Heart right ventricle (tissue), 16 donors: ENCODE measurements around the gene MTUS2. TPM values are rescaled to one million over a fixed set of nuclear protein-coding genes. Genes with fewer than 3 reads are reported as not detected.
A peak's percentile ranks its signal among the peaks of the same experiment; 100 is the strongest.

Experiments
- ATAC-seq, 8 donors: fragments of 200-7000 bp; cut with Tn5 transposase; one replicate each; pipeline ENCODE4 v1.9.1; 2020; ENCODE audit warnings: mild to moderate bottlenecking in 8 of 8, moderate library complexity in 8 of 8, moderate number of reproducible peaks in 1 of 8
- DNase-seq, 2 donors: peaks; one replicate each; pipeline ENCODE4 v3.0.0-alpha.2; 2020
- H3K27ac ChIP-seq, 10 donors: fragments of 200-600 bp; sonication (generic) in 2 of 10; one replicate each; pipeline versions ENCODE4 v1.5.0 to v1.8.0; 2020 to 2022; ENCODE audit warnings: mild to moderate bottlenecking in 3 of 10
- H3K27me3 ChIP-seq, 7 donors: fragments of 200-600 bp; one replicate each; pipeline ENCODE4 v1.8.0; 2021 to 2022; ENCODE audit warnings: mild to moderate bottlenecking in 2 of 7
- H3K36me3 ChIP-seq, 9 donors: fragments of 200-600 bp; sonication (generic) in 1 of 9; one replicate each; pipeline versions ENCODE4 v1.5.0 to v1.8.0; 2020 to 2022; ENCODE audit warnings: mild to moderate bottlenecking in 2 of 9
- H3K4me1 ChIP-seq, 9 donors: fragments of 200-600 bp; sonication (generic) in 1 of 9; one replicate each; pipeline versions ENCODE4 v1.5.0 to v1.8.0; 2020 to 2022; ENCODE audit warnings: mild to moderate bottlenecking in 4 of 9
- H3K4me3 ChIP-seq, 10 donors: fragments of 200-600 bp; sonication (generic) in 2 of 10; one replicate each; pipeline versions ENCODE4 v1.5.0 to v1.8.0; 2020 to 2022; ENCODE audit warnings: mild to moderate bottlenecking in 7 of 10, moderate library complexity in 2 of 10
- H3K9me3 ChIP-seq, 11 donors: fragments of 200-600 bp in 10 of 11; sonication (generic) in 2 of 11; one replicate each; pipeline versions ENCODE4 v1.5.0 to v1.8.0; 2013 to 2022; ENCODE audit warnings: mild to moderate bottlenecking in 2 of 11, control low read depth in 1 of 11, moderate library complexity in 1 of 11
- WGBS, 2 donors: extraction: QIAGEN DNeasy Blood & Tissue Kit; methylation state at CpG; one replicate each; pipeline ENCODE4 v1.1.7; 2013; ENCODE audit warnings: inconsistent platforms in 1 of 2; 5-methylcytosine and 5-hydroxymethylcytosine counted together
- intact Hi-C, 10 donors: fragments of 100-400 bp; cut with DNase I; formaldehyde crosslinking; loops; one replicate each; pipeline versions ENCODE4 v1.11.1 to v1.14.2; 2022
- polyA plus RNA-seq, 2 donors: library from polyadenylated mRNA; stranded (reverse); fragments of 200-250 nt; gene quantifications; one replicate each; pipeline ENCODE4 v1.2.3, GENCODE V29; 2013
- total RNA-seq, 10 donors: library from RNA; stranded (reverse); fragmentation: NEBNext Ultra II Directional in 3 of 10; extraction: Animal tissue kit (Norgen Biotek cat#: 25700) in 3 of 10; gene quantifications; one replicate each; pipeline versions ENCODE4 v1.2.1 to v1.2.4, GENCODE V29; 2021 to 2023
- TF ChIP-seq, protein P1 (sequence below), 9 donors: fragments of 200-600 bp; sonication (generic) in 2 of 9; IDR thresholded peaks; one replicate each; pipeline versions ENCODE4 v1.5.0 to v1.8.0; 2021 to 2022; ENCODE audit warnings: antibody characterized with exemption in 9 of 9, mild to moderate bottlenecking in 5 of 9, moderate library complexity in 1 of 9
- donor health status: Arrhythmogenic right ventricular cardiomyopathy.
- donor health status: ischemic (EF 13 %, LVEDD 7.1; RV severe dilation, severe dysfunction).
- donor health status: healthy with polysubstance abuse.
- donor health status: DM: no; HTN: yes; CAD: no.
- donor health status: DM: no; HTN: no; CAD: no.
- donor health status: ischemic (EF 25% LVEDD 6.9; RV normal size, moderate dysfunction).
- donor health status: ischemic (EF 25% LVEDD 5.7; RV mildly dilated, moderate dysfunction).
- donor health status: healthy.
- donor health status: DM: yes; HTN: yes; CAD: no.
- donor health status: Ischemic cardiomyopathy.
- donor health status: ischemic (EF 35%, LVEDD 5.7; RV mildly dilated, moderate dysfunction).
- donor health status: nonischemic (EF 11% LVEDD 7.7; RV severe dilation, severe dysfunction).
- donor health status: DM: yes; HTN: yes; CAD: no.
- donor health status: PGD.
- donor health status: ischemic (EF 29% LVEDD 5.4; RV normal size, mild dysfunction).
- donor health status: nonischemic (EF 23%, LVEDD 6.1; RV moderate dilation, normal function).

MTUS2 gene
- total and polyA plus RNA-seq, 12 donors: 18.7 to 159 (median 65.6) TPM

DNA sequence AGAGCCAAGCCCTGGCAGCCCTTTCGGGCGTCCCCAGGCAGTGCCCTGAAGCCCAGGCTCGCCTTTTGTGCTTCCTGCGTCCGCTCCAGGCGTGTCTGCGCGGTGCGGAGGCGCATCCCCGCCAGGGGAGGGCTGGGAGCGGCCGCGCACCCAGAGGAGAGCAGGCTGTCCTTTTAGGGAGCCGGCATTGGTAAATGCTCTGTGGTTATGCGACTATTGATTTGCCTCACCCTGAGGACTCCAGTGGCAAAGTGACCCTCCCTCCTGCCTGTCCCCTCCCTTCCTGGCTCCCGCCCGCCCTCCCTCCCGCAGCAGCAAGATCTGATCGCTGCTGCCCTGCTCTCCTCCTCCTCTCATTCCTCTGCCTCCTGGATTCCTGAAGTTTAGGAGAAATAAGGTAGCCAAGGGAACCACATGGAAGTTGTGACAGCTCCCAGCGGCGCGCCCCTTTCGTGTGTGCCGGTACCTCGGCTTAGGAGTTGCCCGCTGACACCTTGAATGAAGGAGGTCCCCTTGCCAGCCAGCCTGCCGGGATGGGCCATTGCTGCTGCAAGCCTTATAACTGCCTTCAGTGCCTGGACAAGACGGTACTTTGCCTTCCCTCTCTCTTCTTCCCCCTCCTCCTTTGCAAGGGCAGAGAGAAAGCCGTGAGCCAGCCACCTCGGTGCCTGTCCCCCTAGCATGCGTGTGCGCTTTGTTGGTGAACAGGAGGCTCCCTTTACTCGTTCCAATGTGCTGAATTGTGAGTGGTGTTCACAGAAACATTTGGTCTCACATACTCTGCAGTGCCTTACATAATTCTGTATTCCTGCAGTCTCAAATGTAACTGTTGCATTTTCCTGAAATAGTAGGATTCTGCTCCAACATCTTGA lies 608.4 kb downstream of the MTUS2 start:
- WGBS, 2 donors: 2% methylated on average over 34 of the region's 34 CpGs
- DNase-seq: peak; percentile 37 to 53
- H3K27me3 ChIP-seq: peaks cover 0 to 73% (median 19%) of the 10 kb centered on the region in 7 donors
- H3K4me1 ChIP-seq: peaks cover 0 to 19% (median 7%) of the 10 kb centered on the region in 9 donors
- TF ChIP-seq, protein P1, sequence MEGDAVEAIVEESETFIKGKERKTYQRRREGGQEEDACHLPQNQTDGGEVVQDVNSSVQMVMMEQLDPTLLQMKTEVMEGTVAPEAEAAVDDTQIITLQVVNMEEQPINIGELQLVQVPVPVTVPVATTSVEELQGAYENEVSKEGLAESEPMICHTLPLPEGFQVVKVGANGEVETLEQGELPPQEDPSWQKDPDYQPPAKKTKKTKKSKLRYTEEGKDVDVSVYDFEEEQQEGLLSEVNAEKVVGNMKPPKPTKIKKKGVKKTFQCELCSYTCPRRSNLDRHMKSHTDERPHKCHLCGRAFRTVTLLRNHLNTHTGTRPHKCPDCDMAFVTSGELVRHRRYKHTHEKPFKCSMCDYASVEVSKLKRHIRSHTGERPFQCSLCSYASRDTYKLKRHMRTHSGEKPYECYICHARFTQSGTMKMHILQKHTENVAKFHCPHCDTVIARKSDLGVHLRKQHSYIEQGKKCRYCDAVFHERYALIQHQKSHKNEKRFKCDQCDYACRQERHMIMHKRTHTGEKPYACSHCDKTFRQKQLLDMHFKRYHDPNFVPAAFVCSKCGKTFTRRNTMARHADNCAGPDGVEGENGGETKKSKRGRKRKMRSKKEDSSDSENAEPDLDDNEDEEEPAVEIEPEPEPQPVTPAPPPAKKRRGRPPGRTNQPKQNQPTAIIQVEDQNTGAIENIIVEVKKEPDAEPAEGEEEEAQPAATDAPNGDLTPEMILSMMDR (IDR thresholded peaks at IDR 0.05): peak in 5 of 9 donors; percentile 6 to 29 (median 21)
- H3K27ac ChIP-seq: peak overlapping the region; percentile 23 to 89 (median 82)
- no peaks in the 10 kb centered on the region for H3K9me3 ChIP-seq
- H3K4me3 ChIP-seq: peak overlapping the region; percentile 12 to 60 (median 52)
- ATAC-seq: peak; percentile 83 to 96 (median 94)
- H3K36me3 ChIP-seq: no peaks in the 10 kb centered on the region
- intact Hi-C loops: loop anchor here in 1 of 10 donors (5.0 kb wide), 1 partner anchor 34 kb away; no protein-coding TSS in a partner anchor

DNA sequence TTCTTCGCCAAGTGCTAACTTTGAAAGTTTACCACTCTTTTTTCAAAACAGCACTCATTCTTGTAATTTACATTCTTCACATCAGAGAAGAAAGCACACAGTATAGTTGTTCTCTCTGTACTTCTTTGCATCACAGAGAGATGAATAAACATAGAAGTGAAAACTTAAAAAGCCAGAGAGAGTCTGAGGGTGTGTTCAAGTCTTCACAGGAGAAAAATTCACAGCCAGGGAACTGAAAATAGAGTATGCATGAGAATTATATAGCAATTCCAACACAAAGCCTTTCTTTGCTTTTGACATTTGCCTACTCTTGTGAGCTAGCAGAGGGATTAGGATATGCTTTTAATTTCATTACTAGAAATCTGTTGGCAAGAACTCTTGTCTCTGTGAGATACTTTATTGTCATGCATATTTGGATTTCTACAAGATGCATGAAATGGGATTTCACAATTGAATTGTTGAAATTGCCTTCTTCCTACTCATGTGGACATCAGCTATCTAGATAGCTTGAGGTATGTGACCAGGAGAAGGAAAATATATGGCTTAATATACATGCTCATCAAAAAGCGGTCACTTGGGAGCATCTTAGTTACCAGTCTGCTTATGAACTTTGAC lies 609.3 kb downstream of the MTUS2 start:
- TF ChIP-seq, protein P1 (IDR thresholded peaks at IDR 0.05): no peak
- intact Hi-C loops: loop anchor here in 1 of 10 donors (5.0 kb wide), 1 partner anchor 33 kb away; no protein-coding TSS in a partner anchor
- WGBS, 2 donors: 52 to 64% methylated on average over 2 of the region's 2 CpGs
- Histone ChIP-seq H3K4me1 (peaks cover 0 to 27% (median 7%) of the 10 kb centered on the region in 9 donors), H3K27me3 (peaks cover 0 to 73% (median 19%) of the 10 kb centered on the region in 7 donors), H3K4me3 (peak overlapping the region; percentile 12 to 60 (median 52)), H3K9me3 (no peaks in the 10 kb centered on the region), H3K27ac (peak overlapping the region; percentile 13 to 89 (median 82)), H3K36me3 (no peaks in the 10 kb centered on the region)
- DNase-seq (no peak), ATAC-seq (no peak)

DNA sequence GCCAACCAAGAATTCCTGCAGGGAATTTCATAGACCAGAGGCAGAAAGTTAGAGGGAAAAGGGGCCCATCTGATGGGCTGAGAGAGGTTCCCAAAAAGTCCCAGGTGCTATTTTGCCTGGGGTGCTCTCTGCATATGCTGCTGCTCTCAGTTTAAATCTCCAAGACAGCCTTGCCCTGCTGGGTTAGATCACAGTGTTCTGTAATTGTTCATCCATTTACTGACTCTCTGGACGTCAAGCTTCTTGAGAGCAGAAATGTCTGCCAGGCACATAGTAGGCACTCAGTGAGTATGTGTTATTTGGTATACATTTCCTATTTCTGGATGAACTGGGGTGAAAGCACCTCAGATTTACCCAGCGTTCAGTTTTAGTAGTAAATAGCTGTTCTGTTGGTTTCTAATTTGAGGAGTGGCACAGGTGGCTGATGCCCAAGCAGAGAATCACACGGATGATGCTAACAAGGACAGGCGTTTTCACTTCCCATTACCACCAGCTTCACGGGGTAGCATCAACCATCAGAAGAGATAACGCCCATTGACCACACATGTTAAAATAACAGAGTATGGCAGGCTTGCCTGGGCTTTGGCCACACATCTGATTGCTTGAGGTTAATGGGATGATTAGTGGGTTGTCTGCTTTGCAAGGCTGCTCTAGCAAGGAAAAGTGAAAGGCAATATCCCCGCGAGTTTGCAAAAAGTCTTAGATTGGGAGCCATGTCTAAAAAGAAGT lies 614.2 kb downstream of the MTUS2 start:
- Histone ChIP-seq H3K9me3 (no peaks in the 10 kb centered on the region), H3K36me3 (no peaks in the 10 kb centered on the region), H3K27me3 (peaks cover 0 to 33% (median 0%) of the 10 kb centered on the region in 7 donors), H3K27ac (peak overlapping the region; percentile 39 to 91 (median 82)), H3K4me1 (peaks cover 5 to 71% (median 41%) of the 10 kb centered on the region in 9 donors), H3K4me3 (no peak overlapping the region)
- intact Hi-C loops: loop anchor here in 3 of 10 donors (2.0 to 5.0 kb wide), 3 partner anchors 30 to 38 kb away; no protein-coding TSS in a partner anchor
- DNase-seq (no peak), ATAC-seq (peak in 2 of 8 donors; percentile 1 to 5)
- 27 to 48% methylated on average over 8 of the region's 8 CpGs for WGBS, 2 donors
- TF ChIP-seq, protein P1 (IDR thresholded peaks at IDR 0.05): no peak
